GM21528 (cell line): ENCODE measurements around the gene TCF7L2.

Experiments used
- ATAC-seq: cut with Tn5 transposase; IDR thresholded peaks from one replicate; pipeline ENCODE4 v1.9.1; 2021; ENCODE audit warnings: mild to moderate bottlenecking, moderate library complexity; ENCODE audit not compliant: unreplicated experiment, low FRiP score

TCF7L2 gene

DNA sequence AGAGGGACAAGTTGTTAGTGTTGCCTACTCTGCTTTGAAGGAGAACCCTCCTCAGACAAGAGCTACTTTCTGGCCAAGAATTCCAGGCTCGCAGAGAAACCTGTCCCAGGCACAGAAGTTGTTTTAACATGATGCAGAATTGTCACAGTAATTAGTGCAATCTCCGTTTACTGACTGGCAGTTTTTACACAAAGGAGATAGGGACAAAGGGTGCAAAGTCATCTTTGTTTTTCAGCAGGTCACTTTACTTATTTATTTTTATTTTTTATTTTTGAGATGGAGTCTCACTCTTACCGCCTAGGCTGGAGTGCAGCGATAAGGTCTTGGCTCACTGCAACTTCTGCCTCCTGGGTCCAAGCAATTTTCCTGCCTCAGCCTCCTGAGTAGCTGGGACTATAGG lies 12.3 kb downstream of the TCF7L2 start:
- no peak for ATAC-seq

GRCh38 chr10:112963835-112964234 lies 13.8 kb downstream of the TCF7L2 start:
- ATAC-seq, result no peak

DNA sequence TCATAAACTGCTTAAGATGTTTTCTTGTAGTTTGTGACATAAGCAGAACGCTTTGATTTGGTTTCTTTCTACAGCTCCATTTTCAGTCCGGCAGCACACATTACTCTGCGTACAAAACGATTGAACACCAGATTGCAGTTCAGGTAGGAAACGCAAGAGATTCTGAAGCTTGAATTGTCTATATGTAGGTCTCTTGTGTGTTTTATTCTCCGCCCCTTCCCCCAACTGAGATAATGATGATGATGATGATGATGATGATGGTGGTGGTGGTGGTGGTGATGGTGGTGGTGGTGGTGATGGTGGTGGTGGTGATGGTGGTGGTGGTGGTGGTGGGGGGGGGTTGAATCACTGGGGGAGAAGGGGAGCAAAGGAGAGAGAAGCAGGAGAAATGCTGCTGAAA lies 14.4 kb downstream of the TCF7L2 start:
- ATAC-seq, result no peak

- no peak for ATAC-seq
Observed at GRCh38 chr10:112966194-112966855, 16.3 kb downstream of the TCF7L2 start.

GRCh38 chr10:112967200-112967599 lies 17.2 kb downstream of the TCF7L2 start:
- no peak for ATAC-seq

DNA sequence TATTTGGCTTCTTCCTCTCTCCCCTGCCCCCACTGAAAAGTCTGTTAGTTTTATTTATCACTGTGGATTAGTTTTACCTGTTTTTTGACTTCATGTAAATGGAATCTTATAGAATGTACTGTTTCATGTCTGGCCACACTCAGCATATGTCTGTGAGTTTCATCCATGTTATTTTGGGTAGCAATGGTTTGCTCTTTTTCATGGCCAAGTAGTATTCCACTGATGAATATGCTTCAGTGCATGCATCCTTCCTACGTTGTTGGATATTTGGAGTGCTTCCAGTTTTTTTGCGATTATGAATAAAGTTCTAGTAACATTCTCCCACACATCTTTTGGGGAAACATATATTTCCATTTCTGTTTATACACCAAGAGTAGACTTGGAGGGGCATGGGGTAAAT lies 19.1 kb downstream of the TCF7L2 start:
- ATAC-seq, result no peak

DNA sequence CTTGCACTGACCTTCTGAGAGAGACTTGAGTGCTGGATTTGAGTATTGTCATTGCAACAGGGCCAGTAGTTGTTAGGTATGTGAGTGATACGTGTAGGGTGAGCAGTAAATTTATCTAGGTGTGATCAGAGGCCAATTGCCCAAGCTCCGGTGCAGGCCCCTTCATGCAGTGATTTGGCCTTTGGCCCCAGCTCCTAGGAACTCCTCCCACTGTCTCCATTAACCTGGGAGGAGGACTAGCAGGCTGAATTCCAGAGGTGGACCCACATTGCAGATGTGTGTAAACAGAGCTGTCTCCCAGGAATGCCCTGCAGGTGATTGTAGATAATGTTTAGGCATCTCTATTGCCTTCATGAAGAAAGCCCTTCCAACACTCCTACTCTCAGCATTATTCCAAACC lies 19.5 kb downstream of the TCF7L2 start:
- ATAC-seq, result no peak

DNA sequence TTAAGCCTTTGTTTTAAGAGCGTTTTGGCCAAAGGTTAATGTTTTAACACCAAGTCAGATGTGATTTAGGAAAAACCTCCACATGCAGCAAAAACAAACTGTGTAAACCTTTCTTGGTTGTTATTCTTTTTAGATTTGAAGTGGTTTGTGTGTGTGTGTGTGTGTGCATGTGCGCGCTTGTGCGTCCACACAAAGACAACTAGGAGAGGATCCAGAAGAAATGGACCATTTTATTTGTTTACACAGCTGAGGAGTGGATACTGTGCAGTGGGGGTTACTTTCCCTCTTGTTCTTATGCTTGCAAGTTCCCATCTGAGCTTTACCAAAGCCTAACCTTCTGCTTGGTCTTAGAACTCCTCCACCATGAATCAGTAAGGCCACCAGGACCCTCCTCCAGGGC lies 20.0 kb downstream of the TCF7L2 start:
- ATAC-seq, result no peak

GRCh38 chr10:112972606-112973005 lies 22.6 kb downstream of the TCF7L2 start:
- ATAC-seq, result no peak

DNA sequence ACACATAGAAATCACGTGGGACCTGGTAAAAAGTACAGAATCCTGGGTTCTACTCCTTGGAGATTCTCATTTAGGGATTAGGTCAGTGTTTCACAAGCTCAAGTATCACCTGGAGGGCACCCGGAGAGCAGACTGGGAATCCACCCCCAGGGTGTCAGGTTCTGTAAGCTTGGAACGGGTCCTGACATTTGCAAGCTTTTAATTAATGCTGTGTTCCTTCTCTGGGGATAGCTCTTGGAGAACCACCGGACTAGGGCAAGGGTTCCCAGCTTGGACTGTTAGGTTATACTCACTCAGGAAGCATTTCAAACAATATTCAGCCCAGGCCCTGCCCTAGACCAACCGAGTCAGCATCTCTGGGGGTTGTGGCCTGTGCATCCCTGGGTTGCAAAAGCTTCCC lies 23.0 kb downstream of the TCF7L2 start:
- no peak for ATAC-seq

DNA sequence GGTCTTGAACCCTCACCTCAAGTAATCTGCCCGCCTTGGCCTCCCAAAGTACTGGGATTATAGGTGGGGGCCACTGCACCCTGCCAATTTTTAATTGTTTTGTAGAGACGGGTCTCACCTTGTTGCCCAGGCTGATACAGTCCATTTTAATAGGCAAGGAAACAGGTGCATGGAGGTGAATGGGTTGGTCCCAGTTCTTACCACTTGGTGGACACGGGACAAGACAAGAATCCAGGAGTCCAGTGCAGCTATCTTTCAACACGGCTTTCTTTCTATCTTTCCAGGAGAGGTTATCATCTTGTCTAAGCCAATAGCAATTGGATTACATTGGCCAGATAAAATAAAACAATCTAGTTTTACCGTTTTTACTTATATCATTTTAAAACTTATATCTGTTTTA lies 23.8 kb downstream of the TCF7L2 start:
- ATAC-seq, result no peak

- no peak for ATAC-seq
Observed at GRCh38 chr10:112977426-112977898, 27.4 kb downstream of the TCF7L2 start.

DNA sequence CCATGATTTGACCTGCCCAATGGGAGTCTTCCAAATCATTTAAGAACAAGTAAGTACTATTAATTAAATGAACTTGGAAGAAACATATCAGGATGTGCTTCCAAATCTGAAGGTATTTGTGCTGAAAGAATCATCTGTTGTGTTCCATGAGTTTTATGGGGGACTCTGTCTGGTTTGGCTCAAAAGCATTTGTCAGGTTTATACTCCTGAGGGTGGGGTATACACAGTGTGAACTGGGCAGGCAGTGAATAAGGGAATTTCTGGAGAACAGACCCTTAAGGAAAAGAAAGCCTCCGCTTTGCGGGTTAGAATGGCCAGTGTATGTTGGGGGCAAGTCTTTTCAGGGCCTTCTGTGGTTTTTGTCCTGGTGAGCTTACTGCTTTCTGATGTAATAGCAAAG lies 29.9 kb downstream of the TCF7L2 start:
- ATAC-seq, result no peak

- no peak for ATAC-seq
Observed at GRCh38 chr10:112980937-112981336, 30.9 kb downstream of the TCF7L2 start.

DNA sequence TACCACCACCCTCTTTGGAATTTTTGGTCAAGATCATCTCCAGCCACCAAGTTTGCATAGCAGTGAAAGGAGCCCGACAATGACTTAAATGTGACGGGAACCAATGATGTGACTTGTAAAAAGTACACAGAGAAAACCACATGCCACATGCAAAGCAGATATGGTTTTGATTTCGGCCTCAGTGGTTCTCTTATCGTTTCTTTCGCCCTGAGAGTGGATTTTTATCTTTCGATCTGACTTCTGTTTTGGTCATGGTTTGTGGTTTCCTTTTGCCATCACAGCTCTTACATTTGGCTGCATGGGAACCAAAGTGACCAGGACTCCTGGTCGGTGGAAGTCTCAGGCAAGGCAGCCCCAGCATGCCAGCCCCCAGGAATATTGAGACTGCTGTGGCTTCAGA lies 31.5 kb downstream of the TCF7L2 start:
- ATAC-seq, result peak; percentile 99

DNA sequence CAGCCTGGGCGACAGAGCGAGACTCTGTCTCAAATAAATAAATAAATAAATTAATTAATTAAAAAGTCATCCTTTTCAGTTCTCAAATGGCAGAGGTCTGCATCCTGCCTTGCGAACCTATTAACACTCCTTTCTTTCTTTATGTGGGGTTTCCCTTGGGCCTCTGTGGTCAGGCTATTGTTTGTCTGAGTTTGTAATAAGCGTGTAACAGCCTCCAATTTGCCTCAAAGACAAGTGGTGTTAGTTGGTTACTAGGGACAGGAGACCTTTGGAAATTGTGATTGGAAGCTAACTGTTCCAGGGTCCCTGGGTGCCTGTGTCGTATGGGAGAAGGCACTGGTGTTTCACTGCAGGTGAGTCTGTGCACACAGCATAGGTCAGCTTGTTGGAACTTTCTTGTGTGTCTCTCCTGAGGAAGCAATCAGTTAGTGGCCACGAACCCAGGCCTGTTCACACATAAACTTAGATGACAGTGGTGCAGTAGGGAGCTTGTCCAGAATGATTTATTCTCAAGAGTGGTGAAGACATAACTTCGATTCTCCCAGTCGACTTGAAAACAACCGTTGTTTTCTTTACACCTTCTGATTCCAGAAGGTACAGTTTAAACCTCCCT lies 33.5 kb downstream of the TCF7L2 start:
- ATAC-seq, result no peak

DNA sequence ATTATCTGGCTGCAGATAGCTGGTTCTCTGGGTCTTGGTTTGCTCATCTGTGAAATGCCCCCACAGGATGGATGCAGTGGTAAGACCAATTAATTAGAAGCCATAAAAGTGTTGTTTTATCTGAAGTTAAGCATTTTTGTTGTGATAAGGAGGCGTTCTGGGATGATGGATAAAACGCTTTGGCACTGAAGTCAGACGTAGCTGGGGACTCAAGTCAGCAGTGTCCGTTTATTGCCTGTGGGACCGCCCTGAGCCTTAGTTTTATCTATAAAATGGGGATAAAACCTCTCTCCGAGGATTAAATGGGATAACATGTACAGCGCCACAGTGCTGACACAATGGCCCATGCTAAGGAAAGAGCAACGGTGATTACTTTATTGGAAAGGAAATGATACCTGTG lies 34.7 kb downstream of the TCF7L2 start:
- no peak for ATAC-seq

- no peak for ATAC-seq
Observed at GRCh38 chr10:112985690-112986543, 35.9 kb downstream of the TCF7L2 start.

GRCh38 chr10:112986544-112987190 lies 36.6 kb downstream of the TCF7L2 start:
- no peak for ATAC-seq

DNA sequence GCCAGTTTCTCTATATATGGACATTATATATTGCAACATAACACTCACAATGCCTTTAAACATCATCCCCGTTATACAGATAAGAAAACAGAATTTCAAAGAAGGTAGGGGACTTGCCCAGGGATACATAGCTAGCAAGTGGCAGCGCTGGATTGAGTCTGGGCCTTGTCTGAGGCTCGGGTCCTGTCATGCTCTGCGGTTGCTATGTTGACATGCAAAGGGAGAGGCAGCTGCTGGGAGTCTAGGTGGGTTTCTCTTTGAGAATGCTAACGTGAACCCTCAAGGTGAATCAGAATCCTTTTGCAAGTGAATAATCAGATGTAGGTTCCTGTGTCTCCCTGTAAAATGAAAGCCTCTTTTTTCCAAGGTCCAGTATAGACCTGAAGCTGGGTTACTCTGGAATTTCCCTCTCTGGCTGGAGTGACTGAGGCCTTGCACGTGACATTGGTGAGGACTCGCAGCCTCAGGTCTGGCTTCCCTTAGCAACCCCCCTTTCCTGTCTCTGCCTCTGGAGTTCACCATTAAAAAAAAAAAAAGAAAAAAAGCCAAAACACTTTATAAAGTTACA lies 38.9 kb downstream of the TCF7L2 start:
- ATAC-seq, result no peak

- ATAC-seq, result no peak
Observed at GRCh38 chr10:112989826-112990225, 39.8 kb downstream of the TCF7L2 start.
